K562 (cell line): ENCODE data around the gene PLEKHA8. TPM values are rescaled to one million over a fixed set of nuclear protein-coding genes. Genes with fewer than 3 reads are reported as not detected.

Experiments
- BACH1 ChIP-seq: fragments of 200-800 bp; sonication (Bioruptor generic); IDR thresholded peaks from 2 replicates; pipeline ENCODE4 v1.6.1; 2016; ENCODE audit warnings: missing genetic modification characterization, missing compliant biosample characterization
- NCOA2 ChIP-seq, 2 experiments: fragments of 450-650 bp; IDR thresholded peaks; 2 replicates each; pipeline ENCODE4 v1.6.1; 2018; ENCODE audit warnings: mild to moderate bottlenecking in 2 of 2, moderate library complexity in 1 of 2; ENCODE audit not compliant: partially characterized antibody in 2 of 2
- RBM14 ChIP-seq: fragments of 200-400 bp; formaldehyde crosslinking; IDR thresholded peaks from 2 replicates; pipeline ENCODE4 v1.6.1; 2018; ENCODE audit warnings: low read depth, mild to moderate bottlenecking, low read length, moderate library complexity, borderline replicate concordance; ENCODE audit not compliant: insufficient read depth
- RFX5 ChIP-seq: IDR thresholded peaks from 2 replicates; pipeline ENCODE4 v1.6.1; 2011; ENCODE audit warnings: low read depth, mild to moderate bottlenecking, improper control_type of control experiment, low read length
- SIX5 ChIP-seq, 2 experiments: IDR thresholded peaks; 2 replicates each; pipeline ENCODE4 v1.6.1; 2011; ENCODE audit warnings: low read length in 2 of 2, borderline replicate concordance in 1 of 2, low read depth in 1 of 2, mild to moderate bottlenecking in 1 of 2, moderate library complexity in 1 of 2; ENCODE audit not compliant: insufficient read depth in 1 of 2
- SP2 ChIP-seq: IDR thresholded peaks from 2 replicates; pipeline ENCODE4 v1.6.1; 2011; ENCODE audit warnings: mild to moderate bottlenecking, low read depth, low read length, moderate library complexity; ENCODE audit not compliant: poor library complexity, severe bottlenecking; ENCODE audit errors: extremely low read depth
- TEAD4 ChIP-seq, 2 experiments: sonication (generic) in 1 of 2; formaldehyde crosslinking in 1 of 2; IDR thresholded peaks; 2 replicates each; pipeline versions ENCODE4 v1.6.1 to v1.8.0; 2012 to 2022; ENCODE audit warnings: borderline replicate concordance in 1 of 2, inconsistent platforms in 1 of 2, low read length in 1 of 2, mild to moderate bottlenecking in 1 of 2, missing genetic modification reagents in 1 of 2
- YY1 ChIP-seq, 3 experiments: IDR thresholded peaks; 2 replicates each; pipeline ENCODE4 v1.6.1; 2011; ENCODE audit warnings: low read length in 2 of 3, mild to moderate bottlenecking in 2 of 3, moderate library complexity in 2 of 3, borderline replicate concordance in 1 of 3, control low read depth in 1 of 3, low read depth in 1 of 3; ENCODE audit not compliant: insufficient read depth in 3 of 3, insufficient replicate concordance in 2 of 3, control insufficient read depth in 1 of 3, insufficient read length in 1 of 3; ENCODE audit errors: extremely low read depth in 1 of 3
- ZBTB26 ChIP-seq: fragments of 450-650 bp; formaldehyde crosslinking; IDR thresholded peaks from 2 replicates; pipeline ENCODE4 v1.4.0; 2022; ENCODE audit warnings: missing genetic modification characterization
- ZFX ChIP-seq: sonication (generic); formaldehyde crosslinking; IDR thresholded peaks from 2 replicates; pipeline ENCODE4 v1.8.0; 2022; ENCODE audit warnings: mild to moderate bottlenecking, missing genetic modification reagents, moderate library complexity
- ZNF311 ChIP-seq: fragments of 250-450 bp; sonication (Bioruptor Pico); IDR thresholded peaks from 2 replicates; pipeline ENCODE4 v1.4.0; 2020; ENCODE audit warnings: mild to moderate bottlenecking, moderate library complexity
- ZNF507 ChIP-seq: conservative IDR thresholded peaks from 2 replicates; pipeline ENCODE4 v1.6.1; 2017; ENCODE audit warnings: missing genetic modification characterization, missing compliant biosample characterization
- polyA plus RNA-seq, 8 experiments: library from polyadenylated mRNA; depleted of rRNA in 4 of 8; stranded (reverse) in 5 of 8; unstranded in 3 of 8; fragments of >200 nt; fragmentation: Nextera tagmentation in 2 of 8; fragmentation: Illumina TruSeq in 1 of 8; extraction: Ambion mirVana in 2 of 8; extraction: Trizol in 1 of 8; gene quantifications; 2 replicates each; pipeline versions ENCODE4 v1.2.1 to v1.2.3, GENCODE V29; 2011 to 2014; ENCODE audit warnings: inconsistent platforms in 1 of 8, missing spikeins in 1 of 8
- total RNA-seq, 7 experiments: library from RNA; depleted of rRNA in 6 of 7; stranded (reverse); fragments of >200 nt in 6 of 7; fragmentation: Illumina TruSeq in 2 of 7; extraction: Trizol in 2 of 7; gene quantifications; 2 replicates each; pipeline versions ENCODE4 v1.2.1 to v1.2.3, GENCODE V29; 2011 to 2021; ENCODE audit warnings: low replicate concordance in 1 of 7
- TF ChIP-seq, protein P1 (sequence below): fragments of 450-650 bp; IDR thresholded peaks from 2 replicates; pipeline ENCODE4 v1.6.1; 2018; ENCODE audit not compliant: partially characterized antibody
- TF ChIP-seq, protein P2 (sequence below): fragments of 250-450 bp; sonication (Bioruptor Pico); IDR thresholded peaks from 2 replicates; pipeline ENCODE4 v1.4.0; 2020

The PLEKHA8 gene
- total and polyA plus RNA-seq, 9 of the 15 experiments (the other 6 are each of a cell fraction or from before 2014, with no cell fraction given), result 3.2 to 16.3 (median 11.8) TPM

DNA sequence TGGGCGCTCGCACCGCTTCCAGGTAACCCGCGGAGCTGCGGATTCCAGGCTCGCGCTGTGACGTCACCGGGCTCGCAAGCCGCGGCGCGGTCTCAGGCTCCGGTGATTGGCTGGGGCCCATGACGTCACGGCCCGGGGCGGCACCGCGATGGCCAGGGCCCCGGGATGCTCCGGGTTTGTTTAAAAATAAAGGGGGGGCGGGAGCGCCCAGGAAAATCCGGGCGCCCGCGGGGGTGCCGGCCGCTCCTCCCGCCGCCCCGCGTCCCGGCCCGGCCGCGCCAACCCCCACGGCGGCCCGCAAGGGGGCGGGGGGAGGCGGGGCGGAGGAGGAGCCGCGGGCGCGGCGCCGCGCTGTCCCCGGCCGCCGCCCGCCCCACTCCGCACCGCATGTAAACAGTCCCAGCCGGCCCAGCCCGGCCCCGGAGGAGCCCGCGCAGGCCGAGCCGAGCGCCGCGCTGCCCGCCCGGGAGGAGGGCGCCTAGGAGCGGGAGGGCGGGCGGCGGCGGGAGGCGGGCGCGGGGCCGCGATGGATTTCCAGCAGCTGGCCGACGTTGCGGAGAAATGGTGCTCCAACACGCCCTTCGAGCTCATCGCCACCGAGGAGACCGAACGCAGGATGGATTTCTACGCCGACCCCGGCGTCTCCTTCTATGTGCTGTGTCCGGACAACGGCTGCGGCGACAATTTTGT is 106.5 kb downstream of the PLEKHA8 start, which contains the start of gene MTURN (continued):
- peak in 1 of 3 experiments; percentile 26 for TF ChIP-seq YY1 (IDR thresholded peaks at IDR 0.05; ENCODE audit: borderline replicate concordance in 1 of 3, control insufficient read depth in 1 of 3, extremely low read depth in 1 of 3, insufficient read depth in 3 of 3, insufficient read length in 1 of 3, insufficient replicate concordance in 2 of 3, low read depth in 1 of 3, low read length in 2 of 3)
- TF ChIP-seq TEAD4 (IDR thresholded peaks at IDR 0.05; ENCODE audit: low read length), result 0 out of 2 replicates have a peak, but pooled peaks have one; percentile 27
- TF ChIP-seq TEAD4 (CRISPR knock-in tag; IDR thresholded peaks at IDR 0.05; ENCODE audit: borderline replicate concordance), result no peak
- TF ChIP-seq, protein P1, sequence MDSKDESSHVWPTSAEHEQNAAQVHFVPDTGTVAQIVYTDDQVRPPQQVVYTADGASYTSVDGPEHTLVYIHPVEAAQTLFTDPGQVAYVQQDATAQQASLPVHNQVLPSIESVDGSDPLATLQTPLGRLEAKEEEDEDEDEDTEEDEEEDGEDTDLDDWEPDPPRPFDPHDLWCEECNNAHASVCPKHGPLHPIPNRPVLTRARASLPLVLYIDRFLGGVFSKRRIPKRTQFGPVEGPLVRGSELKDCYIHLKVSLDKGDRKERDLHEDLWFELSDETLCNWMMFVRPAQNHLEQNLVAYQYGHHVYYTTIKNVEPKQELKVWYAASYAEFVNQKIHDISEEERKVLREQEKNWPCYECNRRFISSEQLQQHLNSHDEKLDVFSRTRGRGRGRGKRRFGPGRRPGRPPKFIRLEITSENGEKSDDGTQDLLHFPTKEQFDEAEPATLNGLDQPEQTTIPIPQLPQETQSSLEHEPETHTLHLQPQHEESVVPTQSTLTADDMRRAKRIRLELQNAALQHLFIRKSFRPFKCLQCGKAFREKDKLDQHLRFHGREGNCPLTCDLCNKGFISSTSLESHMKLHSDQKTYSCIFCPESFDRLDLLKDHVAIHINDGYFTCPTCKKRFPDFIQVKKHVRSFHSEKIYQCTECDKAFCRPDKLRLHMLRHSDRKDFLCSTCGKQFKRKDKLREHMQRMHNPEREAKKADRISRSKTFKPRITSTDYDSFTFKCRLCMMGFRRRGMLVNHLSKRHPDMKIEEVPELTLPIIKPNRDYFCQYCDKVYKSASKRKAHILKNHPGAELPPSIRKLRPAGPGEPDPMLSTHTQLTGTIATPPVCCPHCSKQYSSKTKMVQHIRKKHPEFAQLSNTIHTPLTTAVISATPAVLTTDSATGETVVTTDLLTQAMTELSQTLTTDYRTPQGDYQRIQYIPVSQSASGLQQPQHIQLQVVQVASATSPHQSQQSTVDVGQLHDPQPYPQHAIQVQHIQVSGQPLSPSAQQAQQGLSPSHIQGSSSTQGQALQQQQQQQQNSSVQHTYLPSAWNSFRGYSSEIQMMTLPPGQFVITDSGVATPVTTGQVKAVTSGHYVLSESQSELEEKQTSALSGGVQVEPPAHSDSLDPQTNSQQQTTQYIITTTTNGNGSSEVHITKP, result no peak
- no peak for TF ChIP-seq ZNF507 (tag)
- no peak for TF ChIP-seq ZBTB26
- peak; percentile 45 for TF ChIP-seq ZFX (CRISPR knock-in tag)
- TF ChIP-seq SIX5 (IDR thresholded peaks at IDR 0.05; ENCODE audit: borderline replicate concordance in 1 of 2, insufficient read depth in 1 of 2, low read depth in 1 of 2, low read length in 2 of 2), result no peak
- TF ChIP-seq BACH1 (tag), result no peak
- no peak for TF ChIP-seq SP2
- TF ChIP-seq, protein P2, sequence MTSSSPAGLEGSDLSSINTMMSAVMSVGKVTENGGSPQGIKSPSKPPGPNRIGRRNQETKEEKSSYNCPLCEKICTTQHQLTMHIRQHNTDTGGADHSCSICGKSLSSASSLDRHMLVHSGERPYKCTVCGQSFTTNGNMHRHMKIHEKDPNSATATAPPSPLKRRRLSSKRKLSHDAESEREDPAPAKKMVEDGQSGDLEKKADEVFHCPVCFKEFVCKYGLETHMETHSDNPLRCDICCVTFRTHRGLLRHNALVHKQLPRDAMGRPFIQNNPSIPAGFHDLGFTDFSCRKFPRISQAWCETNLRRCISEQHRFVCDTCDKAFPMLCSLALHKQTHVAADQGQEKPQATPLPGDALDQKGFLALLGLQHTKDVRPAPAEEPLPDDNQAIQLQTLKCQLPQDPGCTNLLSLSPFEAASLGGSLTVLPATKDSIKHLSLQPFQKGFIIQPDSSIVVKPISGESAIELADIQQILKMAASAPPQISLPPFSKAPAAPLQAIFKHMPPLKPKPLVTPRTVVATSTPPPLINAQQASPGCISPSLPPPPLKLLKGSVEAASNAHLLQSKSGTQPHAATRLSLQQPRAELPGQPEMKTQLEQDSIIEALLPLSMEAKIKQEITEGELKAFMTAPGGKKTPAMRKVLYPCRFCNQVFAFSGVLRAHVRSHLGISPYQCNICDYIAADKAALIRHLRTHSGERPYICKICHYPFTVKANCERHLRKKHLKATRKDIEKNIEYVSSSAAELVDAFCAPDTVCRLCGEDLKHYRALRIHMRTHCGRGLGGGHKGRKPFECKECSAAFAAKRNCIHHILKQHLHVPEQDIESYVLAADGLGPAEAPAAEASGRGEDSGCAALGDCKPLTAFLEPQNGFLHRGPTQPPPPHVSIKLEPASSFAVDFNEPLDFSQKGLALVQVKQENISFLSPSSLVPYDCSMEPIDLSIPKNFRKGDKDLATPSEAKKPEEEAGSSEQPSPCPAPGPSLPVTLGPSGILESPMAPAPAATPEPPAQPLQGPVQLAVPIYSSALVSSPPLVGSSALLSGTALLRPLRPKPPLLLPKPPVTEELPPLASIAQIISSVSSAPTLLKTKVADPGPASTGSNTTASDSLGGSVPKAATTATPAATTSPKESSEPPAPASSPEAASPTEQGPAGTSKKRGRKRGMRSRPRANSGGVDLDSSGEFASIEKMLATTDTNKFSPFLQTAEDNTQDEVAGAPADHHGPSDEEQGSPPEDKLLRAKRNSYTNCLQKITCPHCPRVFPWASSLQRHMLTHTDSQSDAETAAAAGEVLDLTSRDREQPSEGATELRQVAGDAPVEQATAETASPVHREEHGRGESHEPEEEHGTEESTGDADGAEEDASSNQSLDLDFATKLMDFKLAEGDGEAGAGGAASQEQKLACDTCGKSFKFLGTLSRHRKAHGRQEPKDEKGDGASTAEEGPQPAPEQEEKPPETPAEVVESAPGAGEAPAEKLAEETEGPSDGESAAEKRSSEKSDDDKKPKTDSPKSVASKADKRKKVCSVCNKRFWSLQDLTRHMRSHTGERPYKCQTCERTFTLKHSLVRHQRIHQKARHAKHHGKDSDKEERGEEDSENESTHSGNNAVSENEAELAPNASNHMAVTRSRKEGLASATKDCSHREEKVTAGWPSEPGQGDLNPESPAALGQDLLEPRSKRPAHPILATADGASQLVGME (CRISPR knock-in tag), result no peak
- TF ChIP-seq NCOA2 (IDR thresholded peaks at IDR 0.05; ENCODE audit: partially characterized antibody in 2 of 2), result no peak
- no peak for TF ChIP-seq RBM14
- no peak; the same call in 1 of the 2 replicates for TF ChIP-seq RFX5
- TF ChIP-seq ZNF311 (CRISPR knock-in tag), result no peak
